ENCODE measurements around the gene PSME3IP1. TPM values are rescaled to one million over a fixed set of nuclear protein-coding genes. Genes with fewer than 3 reads are reported as not detected.

PSME3IP1 gene
- total RNA-seq, 1 experiment from 2014 or later = 103 TPM

GRCh38 chr16:57156351-57156703 lies 29.5 kb downstream of the PSME3IP1 start:
- no peak overlapping the region for H4K8ac ChIP-seq (replicated peaks; ENCODE audit: insufficient read length, low read depth, low read length)
- no peaks in the 10 kb centered on the region for H4K20me1 ChIP-seq (ENCODE audit: control insufficient read depth, insufficient read depth, insufficient read length)
- H3T11ph ChIP-seq (ENCODE audit: low read length) = no peak overlapping the region
- H2BK12ac ChIP-seq (ENCODE audit: insufficient read length, low read depth, low read length) = no peak overlapping the region
- no peaks in the 10 kb centered on the region for H3K27me3 Mint-ChIP-seq (ENCODE audit: low read depth)
- H3K23ac ChIP-seq (ENCODE audit: insufficient read length, low read depth, low read length) = no peak overlapping the region
- H3K56ac ChIP-seq (ENCODE audit: insufficient read length, low read depth, low read length) = no peak overlapping the region
- H3K4me2 ChIP-seq (ENCODE audit: insufficient read depth, insufficient read length, low read length) = no peak overlapping the region
- H3K27ac Mint-ChIP-seq = no peak overlapping the region
- no peak overlapping the region for H2AFZ ChIP-seq (ENCODE audit: low read length)
- H2BK120ac ChIP-seq (ENCODE audit: low read depth, low read length, poor library complexity, severe bottlenecking) = no peak overlapping the region
- H3K18ac ChIP-seq (ENCODE audit: insufficient read length, low read depth, low read length) = no peak overlapping the region
- peaks cover 9% of the 10 kb centered on the region; the same call in 1 of the 2 replicates for H3K4me1 ChIP-seq (ENCODE audit: insufficient read depth, low read length)
- H2BK5ac ChIP-seq (ENCODE audit: insufficient read length, low read length) = no peak overlapping the region
- H2BK20ac ChIP-seq (ENCODE audit: low read depth, low read length, poor library complexity, severe bottlenecking) = no peak overlapping the region
- H2BK15ac ChIP-seq (ENCODE audit: low read depth, low read length) = no peak overlapping the region
- peaks cover 22 to 32% of the 10 kb centered on the region in 2 experiments for H3K4me1 Mint-ChIP-seq
- WGBS (ENCODE audit: extremely low coverage, insufficient read length, low lambda C conversion rate) = no CpG with 5 or more reads among the region's 4 CpGs
- H3K14ac ChIP-seq (ENCODE audit: insufficient read depth, low read length) = no peak overlapping the region
- no peak overlapping the region for H3K4ac ChIP-seq (ENCODE audit: low read depth, low read length)
- no peak overlapping the region for H4K5ac ChIP-seq (ENCODE audit: insufficient read length, low read depth, low read length)
- no peak overlapping the region for H4K91ac ChIP-seq (ENCODE audit: insufficient read length, low read depth, low read length)
- H3K36me3 Mint-ChIP-seq (ENCODE audit: insufficient read depth in 1 of 3, low read depth in 3 of 3) = peaks cover 34 to 74% (median 64%) of the 10 kb centered on the region in 3 experiments
- DNase-seq = no peak
- H3K9ac ChIP-seq (ENCODE audit: extremely low read depth, insufficient read length, low read length) = no peak overlapping the region
- no peak overlapping the region for H3K27ac ChIP-seq (ENCODE audit: insufficient read length, low read depth, low read length)
- H3K9me3 Mint-ChIP-seq = no peaks in the 10 kb centered on the region
- no peak overlapping the region for H2AK5ac ChIP-seq (ENCODE audit: insufficient read length, low read length)
- no peaks in the 10 kb centered on the region for H3K9me3 ChIP-seq (ENCODE audit: control insufficient read depth, low read depth, low read length)
- TF ChIP-seq CTCF (conservative IDR thresholded peaks at IDR 0.05) = no peak
- no peaks in the 10 kb centered on the region for H3K79me1 ChIP-seq (ENCODE audit: insufficient read depth, low read depth, low read length, poor library complexity, severe bottlenecking)
- no peak overlapping the region for H3K4me3 Mint-ChIP-seq
- no peaks in the 10 kb centered on the region for H3K79me2 ChIP-seq (ENCODE audit: insufficient read depth, low read length)
- no peaks in the 10 kb centered on the region for H3K23me2 ChIP-seq (ENCODE audit: insufficient read length, low read depth, low read length, poor library complexity, severe bottlenecking)
- H3K27me3 ChIP-seq (ENCODE audit: insufficient read depth, low read length) = no peaks in the 10 kb centered on the region

All from H9 (cell line).